UCSD-AML1 (cell line): ENCODE results near the gene PDCD4.

Source experiments
- DNase-seq: peaks from one replicate; lab custom pipeline; 2025; ENCODE audit not compliant: unreplicated experiment; lab: John Stamatoyannopoulos, UW

PDCD4 gene

GRCh38 chr10:110918269-110918642 lies 46.5 kb downstream of the PDCD4 start:
- DNase-seq, result no peak

GRCh38 chr10:110918643-110919348 lies 47.1 kb downstream of the PDCD4 start, which contains the start of gene BBIP1:
Gene BBIP1, minus strand, starts transcription at chr10:110919180. Its CDS starts 1,023 bp downstream, at chr10:110918157.
- peak; percentile 96 for DNase-seq

GRCh38 chr10:110919349-110919931 lies 47.7 kb downstream of the PDCD4 start, which contains the start of gene SHOC2:
Gene SHOC2, plus strand, starts transcription at chr10:110919604. Its CDS starts 44,755 bp downstream, at chr10:110964359.
- DNase-seq, result peak; percentile 98

- DNase-seq, result peak; percentile 42
These were observed 48.5 kb downstream of the PDCD4 start for GRCh38 chr10:110919971-110920881.

- no peak for DNase-seq
These were observed 52.2 kb downstream of the PDCD4 start for GRCh38 chr10:110923856-110924493.

GRCh38 chr10:110927461-110927860 lies 55.7 kb downstream of the PDCD4 start:
- DNase-seq, result no peak

- DNase-seq, result no peak
These were observed 60.1 kb downstream of the PDCD4 start for GRCh38 chr10:110931769-110932381.

GRCh38 chr10:110932505-110933180 lies 60.9 kb downstream of the PDCD4 start:
- DNase-seq, result no peak

- DNase-seq, result no peak
These were observed 65.0 kb downstream of the PDCD4 start for GRCh38 chr10:110936757-110937156.

GRCh38 chr10:110939419-110939818 lies 67.7 kb downstream of the PDCD4 start:
- DNase-seq, result no peak

GRCh38 chr10:110944792-110945396 lies 73.2 kb downstream of the PDCD4 start:
- DNase-seq, result no peak

- no peak for DNase-seq
These were observed 74.8 kb downstream of the PDCD4 start for GRCh38 chr10:110946496-110946895.

GRCh38 chr10:110947061-110947595 lies 75.4 kb downstream of the PDCD4 start:
- DNase-seq, result no peak
